HCEC 1CT (cell line): ENCODE results near the gene NISCH.

Experiments
- DNase-seq: peaks from one replicate; pipeline ENCODE4 v3.0.0-alpha.2; 2017

NISCH gene

GRCh38 chr3:52528586-52529375 lies 73.4 kb downstream of the NISCH start:
- no peak for DNase-seq

- DNase-seq, result no peak
Observed at GRCh38 chr3:52529376-52530333, 74.3 kb downstream of the NISCH start.

- DNase-seq, result no peak
Observed at GRCh38 chr3:52530918-52531826, 75.8 kb downstream of the NISCH start.

GRCh38 chr3:52531860-52532516 lies 76.6 kb downstream of the NISCH start:
- no peak for DNase-seq

GRCh38 chr3:52532517-52532837 lies 77.1 kb downstream of the NISCH start:
- DNase-seq, result peak; percentile 30

- no peak for DNase-seq
Observed at GRCh38 chr3:52532838-52533622, 77.6 kb downstream of the NISCH start.

GRCh38 chr3:52533623-52534280 lies 78.3 kb downstream of the NISCH start, which contains the start of gene NT5DC2:
NT5DC2 (minus strand) TSS chr3:52533857; CDS start chr3:52533737, 120 bp downstream.
- peak; percentile 66 for DNase-seq

- no peak for DNase-seq
Observed at GRCh38 chr3:52534281-52535183, 79.1 kb downstream of the NISCH start.

- no peak for DNase-seq
Observed at GRCh38 chr3:52535411-52536111, 80.2 kb downstream of the NISCH start.

GRCh38 chr3:52536112-52536368 lies 80.6 kb downstream of the NISCH start:
- DNase-seq, result no peak

GRCh38 chr3:52536369-52537164 lies 81.2 kb downstream of the NISCH start, which contains the start of gene UQCC5:
UQCC5 (plus strand) TSS chr3:52536605; CDS start chr3:52536756, 151 bp downstream.
- peak; percentile 98 for DNase-seq

- no peak for DNase-seq
Observed at GRCh38 chr3:52537165-52537620, 81.8 kb downstream of the NISCH start.

GRCh38 chr3:52537726-52538421 lies 82.5 kb downstream of the NISCH start:
- DNase-seq, result no peak

GRCh38 chr3:52539010-52539653 lies 83.7 kb downstream of the NISCH start:
- DNase-seq, result no peak

- no peak for DNase-seq
Observed at GRCh38 chr3:52541050-52541449, 85.6 kb downstream of the NISCH start.
